ENCODE results near the gene G3BP2.

DNA sequence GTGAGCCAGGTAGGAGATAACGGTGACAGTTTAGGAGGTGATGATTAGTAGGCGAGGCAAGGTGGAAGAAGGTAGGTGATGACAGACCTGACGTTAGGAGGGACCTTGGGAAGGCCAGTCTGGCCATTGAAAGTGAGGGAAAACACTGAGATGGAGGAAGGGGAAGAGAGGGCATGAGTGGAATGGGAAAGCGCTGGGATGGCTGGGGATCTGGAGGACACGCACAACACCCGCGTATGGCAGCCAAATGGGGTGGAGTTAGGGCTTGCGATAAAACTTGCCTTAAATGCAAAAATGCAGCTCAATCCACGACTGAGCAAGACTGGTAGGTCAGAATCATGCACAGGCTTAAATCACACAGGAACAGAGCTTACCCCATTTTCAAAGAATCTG is 42.3 kb downstream of the G3BP2 start:
- TF ChIP-seq, protein P1, sequence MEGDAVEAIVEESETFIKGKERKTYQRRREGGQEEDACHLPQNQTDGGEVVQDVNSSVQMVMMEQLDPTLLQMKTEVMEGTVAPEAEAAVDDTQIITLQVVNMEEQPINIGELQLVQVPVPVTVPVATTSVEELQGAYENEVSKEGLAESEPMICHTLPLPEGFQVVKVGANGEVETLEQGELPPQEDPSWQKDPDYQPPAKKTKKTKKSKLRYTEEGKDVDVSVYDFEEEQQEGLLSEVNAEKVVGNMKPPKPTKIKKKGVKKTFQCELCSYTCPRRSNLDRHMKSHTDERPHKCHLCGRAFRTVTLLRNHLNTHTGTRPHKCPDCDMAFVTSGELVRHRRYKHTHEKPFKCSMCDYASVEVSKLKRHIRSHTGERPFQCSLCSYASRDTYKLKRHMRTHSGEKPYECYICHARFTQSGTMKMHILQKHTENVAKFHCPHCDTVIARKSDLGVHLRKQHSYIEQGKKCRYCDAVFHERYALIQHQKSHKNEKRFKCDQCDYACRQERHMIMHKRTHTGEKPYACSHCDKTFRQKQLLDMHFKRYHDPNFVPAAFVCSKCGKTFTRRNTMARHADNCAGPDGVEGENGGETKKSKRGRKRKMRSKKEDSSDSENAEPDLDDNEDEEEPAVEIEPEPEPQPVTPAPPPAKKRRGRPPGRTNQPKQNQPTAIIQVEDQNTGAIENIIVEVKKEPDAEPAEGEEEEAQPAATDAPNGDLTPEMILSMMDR (IDR thresholded peaks at IDR 0.05): no peak
- TF ChIP-seq POLR2A (IDR thresholded peaks at IDR 0.05): no peak

Data from lower leg skin (tissue), 3 donors.